Ectodermal cell (in vitro differentiated cells): ENCODE measurements around the gene ZNF469.

Experiments
- H3K27ac ChIP-seq: 2 replicates; pipeline ENCODE4 v1.7.0; 2013; ENCODE audit warnings: mild to moderate bottlenecking, low read depth, low read length; ENCODE audit not compliant: insufficient read depth, poor library complexity, severe bottlenecking
- H3K27me3 ChIP-seq: 2 replicates; pipeline ENCODE4 v1.7.0; 2013; ENCODE audit warnings: mild to moderate bottlenecking, low read length; ENCODE audit not compliant: insufficient read depth, control insufficient read depth, poor library complexity, severe bottlenecking
- H3K36me3 ChIP-seq: one replicate; pipeline ENCODE4 v1.7.0; 2013; ENCODE audit warnings: low read length; ENCODE audit not compliant: control insufficient read depth, insufficient read depth
- H3K4me1 ChIP-seq: one replicate; pipeline ENCODE4 v1.7.0; 2013; ENCODE audit warnings: low read length; ENCODE audit not compliant: control insufficient read depth, insufficient read depth
- H3K4me3 ChIP-seq: 2 replicates; pipeline ENCODE4 v1.7.0; 2013; ENCODE audit warnings: low read depth, low read length, control low read depth; ENCODE audit not compliant: insufficient read depth
- H3K9me3 ChIP-seq: 2 replicates; pipeline ENCODE4 v1.7.0; 2013; ENCODE audit warnings: mild to moderate bottlenecking, low read length, moderate library complexity; ENCODE audit not compliant: control insufficient read depth
- WGBS, 2 experiments: methylation state at CpG; one replicate each; pipeline ENCODE4 v1.1.7; 2013; ENCODE audit warnings: missing lambda C conversion rate in 2 of 2; 5-methylcytosine and 5-hydroxymethylcytosine counted together

Gene ZNF469

DNA sequence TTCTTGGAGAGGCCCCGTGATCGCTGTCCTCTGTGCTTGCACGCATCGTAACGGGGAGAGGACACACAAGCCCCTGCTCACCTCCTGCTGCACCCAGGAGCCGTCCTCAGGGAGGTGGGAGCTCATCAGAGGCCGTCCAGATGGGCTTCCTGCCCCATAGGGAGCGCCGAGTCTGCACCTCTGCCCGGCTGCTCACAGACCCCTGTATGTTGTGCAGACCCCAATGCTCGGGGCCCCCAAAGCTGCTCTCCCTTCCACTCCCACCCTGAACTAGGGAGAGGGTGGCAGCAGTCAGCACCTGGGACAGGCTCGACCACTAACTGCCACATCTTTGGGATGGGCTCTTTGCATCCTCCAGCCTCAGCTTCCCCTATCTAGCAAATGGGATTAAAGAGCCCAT is 4.4 kb upstream of the ZNF469 start:
- no peaks in the 10 kb centered on the region for H3K4me1 ChIP-seq
- no peak overlapping the region for H3K4me3 ChIP-seq
- no peaks in the 10 kb centered on the region for H3K36me3 ChIP-seq
- H3K27me3 ChIP-seq = peaks cover 26% of the 10 kb centered on the region
- H3K27ac ChIP-seq = no peak overlapping the region
- H3K9me3 ChIP-seq = no peaks in the 10 kb centered on the region
- 87 to 89% methylated on average over 12 of the region's 12 CpGs for WGBS, 2 experiments

DNA sequence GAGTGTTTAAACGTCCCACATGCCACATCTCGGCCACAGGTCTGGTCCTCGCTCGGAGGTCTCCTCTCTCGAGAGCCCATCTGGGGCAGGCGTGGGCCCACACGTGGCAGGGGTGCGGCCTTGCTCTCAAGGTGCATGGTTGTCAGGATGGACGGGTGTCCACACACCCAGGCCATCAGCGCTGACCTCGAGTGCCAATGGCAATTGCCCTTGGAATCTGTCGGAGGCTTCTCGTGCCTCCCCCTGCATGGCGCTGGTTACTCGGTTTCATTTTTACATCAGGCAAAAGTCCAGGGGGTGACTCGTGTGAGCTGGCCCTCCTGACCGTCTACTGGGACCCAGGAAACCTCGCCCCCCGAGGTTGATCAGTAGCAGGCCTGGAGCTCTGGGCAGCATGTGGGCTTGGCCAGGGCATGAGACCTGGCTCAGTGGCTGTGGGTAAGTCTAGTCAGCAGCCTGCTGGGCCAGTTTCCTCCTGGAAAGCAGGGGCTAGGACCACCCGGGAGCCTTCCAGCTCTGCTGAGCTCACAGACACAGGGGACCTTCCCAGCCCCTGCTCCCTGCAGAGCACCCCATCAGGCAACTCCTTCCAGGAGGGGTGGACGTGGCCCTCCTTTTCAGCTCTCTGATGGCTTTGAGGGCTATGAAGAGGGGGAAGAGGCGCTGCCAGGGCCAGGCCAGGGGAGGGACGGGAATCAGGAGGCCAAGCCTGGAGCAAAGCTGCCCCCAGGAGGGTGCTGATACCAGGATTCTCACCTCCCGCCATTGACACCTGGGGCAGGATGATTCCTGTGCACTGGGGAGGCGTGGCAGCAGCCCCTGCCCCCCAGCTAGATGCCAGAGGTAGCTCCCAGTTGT is 3.7 kb upstream of the ZNF469 start:
- Histone ChIP-seq H3K27ac (no peak overlapping the region), H3K9me3 (no peaks in the 10 kb centered on the region), H3K4me3 (no peak overlapping the region), H3K4me1 (no peaks in the 10 kb centered on the region), H3K27me3 (peaks cover 33% of the 10 kb centered on the region), H3K36me3 (no peaks in the 10 kb centered on the region)
- 90% methylated on average over 25 of the region's 25 CpGs for WGBS, 2 experiments

DNA sequence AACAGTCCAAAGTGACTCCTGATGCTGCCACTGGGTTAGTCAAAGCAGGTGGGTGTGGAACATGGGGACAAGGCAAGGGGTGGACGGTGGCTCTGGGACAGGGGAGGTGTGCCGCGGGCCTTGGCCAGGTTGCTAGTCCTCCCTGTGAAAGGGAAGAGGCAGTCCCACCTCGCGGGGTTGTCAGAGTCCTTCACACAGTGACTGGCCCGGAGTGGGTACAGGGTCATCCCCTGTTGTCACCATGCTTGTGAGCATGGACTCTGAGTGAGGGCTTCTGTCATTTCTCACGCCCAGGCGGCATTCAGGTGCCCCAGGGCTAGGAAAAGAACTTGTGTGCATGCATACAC is 3.1 kb upstream of the ZNF469 start:
- H3K27ac ChIP-seq = no peak overlapping the region
- peaks cover 39% of the 10 kb centered on the region for H3K27me3 ChIP-seq
- no peaks in the 10 kb centered on the region for H3K9me3 ChIP-seq
- no peaks in the 10 kb centered on the region for H3K4me1 ChIP-seq
- 87 to 88% methylated on average over 8 of the region's 8 CpGs for WGBS, 2 experiments
- H3K36me3 ChIP-seq = no peaks in the 10 kb centered on the region
- no peak overlapping the region for H3K4me3 ChIP-seq

DNA sequence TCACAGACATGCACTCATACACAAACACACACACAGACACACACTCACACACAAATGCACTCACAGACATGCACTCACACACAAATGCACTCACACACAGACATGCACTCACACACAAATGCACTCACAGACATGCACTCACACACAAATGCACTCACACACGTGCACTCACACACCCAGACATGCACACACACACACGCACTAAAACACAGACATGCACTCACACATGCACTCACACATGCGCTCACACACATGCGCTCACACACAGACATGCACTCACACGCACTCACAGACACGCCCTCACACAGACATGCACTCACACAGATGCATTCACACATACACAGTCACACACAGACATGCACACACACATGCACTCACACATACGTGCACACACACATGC is 2.7 kb upstream of the ZNF469 start:
- peaks cover 43% of the 10 kb centered on the region for H3K27me3 ChIP-seq

DNA sequence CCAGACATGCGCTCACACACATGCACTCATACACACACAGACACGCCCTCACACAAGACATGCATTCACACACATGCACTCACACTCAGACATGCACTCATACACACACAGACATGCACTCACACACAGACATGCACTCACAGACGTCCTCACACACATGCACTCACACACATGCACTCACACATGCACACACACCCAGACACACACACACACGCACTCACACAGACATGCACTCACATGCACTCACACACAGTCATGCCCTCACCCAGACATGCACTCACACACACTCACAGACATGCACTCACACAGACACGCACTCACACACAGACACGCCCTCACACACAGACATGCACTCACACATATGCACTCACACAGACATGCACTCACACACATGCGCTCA is 2.1 kb upstream of the ZNF469 start:
- H3K27ac ChIP-seq = no peak overlapping the region
- no peaks in the 10 kb centered on the region for H3K36me3 ChIP-seq
- H3K4me3 ChIP-seq = no peak overlapping the region
- 83 to 84% methylated on average over 7 of the region's 7 CpGs for whole genome bisulfite sequencing, 2 experiments
- peaks cover 48% of the 10 kb centered on the region for H3K27me3 ChIP-seq
- H3K9me3 ChIP-seq = no peaks in the 10 kb centered on the region
- no peaks in the 10 kb centered on the region for H3K4me1 ChIP-seq

More for the DNA sequence above, 2.7 kb upstream of the ZNF469 start:
- Histone ChIP-seq H3K27ac (no peak overlapping the region), H3K4me3 (no peak overlapping the region), H3K4me1 (no peaks in the 10 kb centered on the region), H3K9me3 (no peaks in the 10 kb centered on the region), H3K36me3 (no peaks in the 10 kb centered on the region)
- WGBS, 2 experiments = 85 to 89% methylated on average over 7 of the region's 7 CpGs

GRCh38 chr16:88381820-88382451 is 823 bp upstream of the ZNF469 start:
- Histone ChIP-seq H3K4me1 (no peaks in the 10 kb centered on the region), H3K27me3 (peaks cover 53% of the 10 kb centered on the region), H3K27ac (no peak overlapping the region), H3K9me3 (no peaks in the 10 kb centered on the region), H3K36me3 (no peaks in the 10 kb centered on the region), H3K4me3 (no peak overlapping the region)
- 54 to 55% methylated on average over 21 of the region's 21 CpGs for WGBS, 2 experiments

DNA sequence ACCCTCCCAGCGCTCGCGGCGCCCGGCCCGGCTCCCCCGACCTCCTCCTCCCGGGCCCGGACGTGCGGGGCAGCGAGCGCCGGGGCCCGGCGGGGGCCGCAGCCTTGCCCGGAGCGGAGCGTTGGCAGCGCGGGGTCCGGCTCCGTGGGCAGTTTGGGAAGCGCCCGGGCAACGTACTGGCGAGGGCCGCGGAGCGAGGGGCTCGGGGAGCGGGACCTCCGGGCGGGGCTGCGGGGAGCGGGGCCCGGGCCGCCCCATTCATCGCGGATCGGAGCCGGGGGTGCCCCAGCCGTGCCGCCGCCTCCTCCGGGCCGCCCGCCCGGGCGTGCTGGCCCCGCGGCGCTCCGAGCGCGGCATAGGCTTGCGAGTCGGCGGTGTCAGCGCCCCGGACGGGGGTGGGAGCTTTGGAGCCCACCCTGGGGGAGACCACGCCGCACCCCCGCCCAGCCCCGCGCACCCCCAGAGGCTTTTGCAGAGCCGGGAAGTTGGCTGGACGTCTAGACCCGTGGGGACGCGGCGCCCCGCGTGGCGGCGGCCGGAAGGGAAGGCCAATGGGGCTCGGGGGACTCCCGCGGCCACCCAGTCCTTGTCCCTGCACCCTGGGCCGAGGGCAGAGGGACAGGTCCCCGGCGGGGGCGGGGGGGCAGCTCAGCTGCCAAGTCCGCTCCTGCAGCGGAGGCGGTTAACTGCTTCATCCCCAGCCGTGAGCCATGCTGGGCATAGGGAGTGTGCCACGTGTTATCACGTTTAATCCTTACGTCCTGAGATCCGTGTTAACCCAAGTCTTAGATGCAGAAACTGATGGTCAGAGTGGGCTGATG is 852 bp downstream of the ZNF469 start:
- Histone ChIP-seq H3K27ac (no peak overlapping the region), H3K4me1 (no peaks in the 10 kb centered on the region), H3K9me3 (no peaks in the 10 kb centered on the region), H3K36me3 (no peaks in the 10 kb centered on the region), H3K4me3 (peak overlapping the region; percentile 1), H3K27me3 (peaks cover 53% of the 10 kb centered on the region)
- 2 to 3% methylated on average over 94 of the region's 94 CpGs for WGBS, 2 experiments

DNA sequence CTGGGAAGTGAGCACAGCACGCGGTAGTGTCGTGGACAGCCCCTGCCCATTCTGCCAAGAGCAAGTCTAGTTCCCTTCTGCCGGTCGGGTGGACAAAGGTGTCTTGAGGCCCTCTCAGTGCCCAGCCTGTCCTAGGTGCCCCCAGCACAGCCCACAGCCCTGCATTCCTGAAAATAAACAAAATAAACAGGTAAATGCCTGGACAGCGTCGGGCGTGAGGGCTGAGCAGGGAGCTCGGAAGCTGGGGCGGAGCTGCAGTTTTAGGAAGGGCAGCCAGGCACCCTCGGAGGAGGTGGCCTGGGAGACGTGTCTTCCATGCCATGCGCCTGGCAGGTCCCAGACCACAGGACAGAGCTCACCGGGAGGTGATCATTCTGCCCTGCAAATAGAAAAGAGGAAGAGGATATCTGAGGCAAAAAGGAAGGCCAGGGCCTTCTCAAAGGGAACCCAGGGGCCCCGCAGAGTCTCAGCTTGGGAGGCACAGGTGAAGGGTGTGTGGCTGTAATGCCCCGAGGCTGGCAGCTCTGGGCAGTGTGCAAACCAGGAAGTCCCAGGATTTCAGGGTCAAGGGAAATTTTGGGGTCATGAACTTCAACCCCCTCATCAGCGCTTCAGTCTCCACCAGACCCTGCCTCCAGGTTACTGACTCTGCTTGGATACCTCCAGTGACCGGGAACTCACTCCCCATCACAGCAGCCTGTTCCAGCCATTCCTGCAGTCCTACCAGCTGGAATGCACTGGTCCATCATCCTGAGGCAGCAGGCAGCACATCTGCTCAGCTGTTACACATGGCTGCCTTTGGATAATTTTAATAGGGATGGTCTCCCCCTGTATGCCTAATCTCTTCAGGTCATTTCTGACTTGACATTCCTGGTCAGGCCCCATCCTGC is 1.7 kb downstream of the ZNF469 start:
- Histone ChIP-seq H3K36me3 (no peaks in the 10 kb centered on the region), H3K4me3 (no peak overlapping the region), H3K27me3 (peaks cover 53% of the 10 kb centered on the region), H3K9me3 (no peaks in the 10 kb centered on the region), H3K27ac (no peak overlapping the region), H3K4me1 (no peaks in the 10 kb centered on the region)
- WGBS, 2 experiments = 65 to 67% methylated on average over 18 of the region's 18 CpGs

DNA sequence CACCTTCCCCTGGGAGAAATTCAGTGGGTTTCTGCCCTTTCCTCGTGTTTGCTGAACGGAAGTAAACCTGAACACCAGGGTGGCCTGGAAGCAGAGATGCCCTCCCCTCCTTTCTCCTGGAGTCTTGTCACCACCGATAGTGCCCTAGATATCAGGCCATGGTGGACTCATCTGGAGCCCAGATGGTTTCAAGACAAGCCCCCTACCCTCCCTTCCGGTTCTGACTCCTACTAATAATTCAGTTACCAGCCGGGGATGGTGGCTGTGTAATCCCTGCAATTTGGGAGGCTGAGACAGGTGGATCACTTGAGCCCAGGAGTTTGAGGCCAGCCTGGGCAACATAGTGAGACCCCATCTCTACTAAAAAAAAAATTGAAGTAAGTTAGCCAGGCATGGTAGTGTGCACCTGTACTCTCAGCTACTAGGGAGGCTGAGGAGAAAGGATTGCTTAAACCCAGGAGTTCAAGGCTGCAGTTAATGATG is 2.4 kb downstream of the ZNF469 start:
- WGBS, 2 experiments = 86 to 88% methylated on average over 5 of the region's 5 CpGs
- Histone ChIP-seq H3K27me3 (peaks cover 53% of the 10 kb centered on the region), H3K9me3 (no peaks in the 10 kb centered on the region), H3K4me3 (no peak overlapping the region), H3K36me3 (no peaks in the 10 kb centered on the region), H3K4me1 (no peaks in the 10 kb centered on the region), H3K27ac (no peak overlapping the region)
